Loucy (cell line): Measurements from ENCODE around the gene CSGALNACT2.
A peak's percentile ranks its signal among the peaks of the same experiment; 100 is the strongest.

Experiments used
- H2AFZ ChIP-seq: fragments of 200-600 bp; sonication (generic); 2 replicates; pipeline ENCODE4 v1.6.0; 2016; ENCODE audit warnings: antibody characterized with exemption, mild to moderate bottlenecking, low read length, moderate library complexity
- H3F3A ChIP-seq: fragments of 200-600 bp; 2 replicates; pipeline ENCODE4 v1.6.0; 2016; ENCODE audit warnings: antibody characterized with exemption, low read depth, mild to moderate bottlenecking
- H3K27me3 ChIP-seq: fragments of 200-600 bp; sonication (generic); 2 replicates; pipeline ENCODE4 v1.6.1; 2014; ENCODE audit warnings: low read length, mild to moderate bottlenecking; ENCODE audit not compliant: insufficient read depth, poor library complexity, severe bottlenecking
- H3K36me3 ChIP-seq: fragments of 200-600 bp; sonication (generic); 2 replicates; pipeline ENCODE4 v1.6.1; 2016; ENCODE audit warnings: low read length; ENCODE audit not compliant: insufficient read depth
- H3K4me1 ChIP-seq: fragments of 200-600 bp; sonication (generic); 2 replicates; pipeline ENCODE4 v1.5.1; 2014; ENCODE audit warnings: low read length, mild to moderate bottlenecking; ENCODE audit not compliant: insufficient read depth, poor library complexity, severe bottlenecking
- H3K4me2 ChIP-seq: fragments of 200-600 bp; sonication (generic); 2 replicates; pipeline ENCODE4 v1.6.0; 2014; ENCODE audit warnings: antibody characterized with exemption, low read length, low read depth, mild to moderate bottlenecking; ENCODE audit not compliant: poor library complexity, severe bottlenecking
- H3K4me3 ChIP-seq: fragments of 200-600 bp; sonication (generic); 2 replicates; pipeline ENCODE4 v1.5.1; 2014; ENCODE audit warnings: low read length, mild to moderate bottlenecking, mixed read lengths; ENCODE audit not compliant: poor library complexity, severe bottlenecking
- H3K79me2 ChIP-seq: fragments of 200-600 bp; sonication (generic); 2 replicates; pipeline ENCODE4 v1.6.1; 2014; ENCODE audit warnings: low read length; ENCODE audit not compliant: insufficient read depth
- H3K9ac ChIP-seq: fragments of 200-600 bp; sonication (generic); 2 replicates; pipeline ENCODE4 v1.6.0; 2014; ENCODE audit warnings: mild to moderate bottlenecking, low read depth, low read length, moderate library complexity; ENCODE audit not compliant: poor library complexity, severe bottlenecking
- H3K9me2 ChIP-seq: fragments of 200-600 bp; sonication (generic); replicated peaks from 2 replicates; pipeline ENCODE4 v1.6.1; 2016; ENCODE audit warnings: low read depth, low read length, mixed read lengths
- H3K9me3 ChIP-seq: fragments of 200-600 bp; sonication (generic); 2 replicates; pipeline ENCODE4 v1.6.1; 2014; ENCODE audit warnings: mild to moderate bottlenecking, antibody characterized with exemption, low read length, low read depth; ENCODE audit not compliant: insufficient read depth
- H4K20me1 ChIP-seq: fragments of 200-600 bp; sonication (generic); 2 replicates; pipeline ENCODE4 v1.6.0; 2014; ENCODE audit warnings: antibody characterized with exemption, low read length, mild to moderate bottlenecking; ENCODE audit not compliant: insufficient read depth, poor library complexity, severe bottlenecking
- CTCF ChIP-seq: fragments of 200-600 bp; sonication (generic); conservative IDR thresholded peaks from 2 replicates; pipeline ENCODE4 v1.5.1; 2014; ENCODE audit warnings: mild to moderate bottlenecking, antibody characterized with exemption, low read length
- EZH2phosphoT487 ChIP-seq: fragments of 200-600 bp; IDR thresholded peaks from 2 replicates; pipeline ENCODE4 v1.6.1; 2018; ENCODE audit warnings: antibody characterized with exemption, mild to moderate bottlenecking, moderate library complexity, borderline replicate concordance

Gene CSGALNACT2

GRCh38 chr10:43127442-43127841 lies 10.8 kb upstream of the CSGALNACT2 start:
- Histone ChIP-seq H3K4me3 (no peak overlapping the region), H3K36me3 (no peaks in the 10 kb centered on the region), H3K79me2 (no peaks in the 10 kb centered on the region), H3K4me1 (peaks cover 59% of the 10 kb centered on the region), H4K20me1 (no peaks in the 10 kb centered on the region), H3K9ac (peak overlapping the region; percentile 18), H3K4me2 (peak overlapping the region; percentile 10), H3K27me3 (no peaks in the 10 kb centered on the region), H3K9me2 (no peaks in the 10 kb centered on the region), H3F3A (no peaks in the 10 kb centered on the region), H3K9me3 (no peaks in the 10 kb centered on the region), H2AFZ (0 out of 2 replicates have a peak overlapping the region, but pooled peaks have one; percentile 38)
- TF ChIP-seq CTCF (no peak), EZH2phosphoT487 (no peak)

GRCh38 chr10:43128331-43128730 lies 9.9 kb upstream of the CSGALNACT2 start:
- H4K20me1 ChIP-seq, result no peaks in the 10 kb centered on the region
- H3K4me1 ChIP-seq, result peaks cover 57% of the 10 kb centered on the region
- TF ChIP-seq EZH2phosphoT487 (no peak), CTCF (no peak)
- H3K4me2 ChIP-seq, result peak overlapping the region; percentile 10
- H3K4me3 ChIP-seq, result no peak overlapping the region
- H3K9ac ChIP-seq, result peak overlapping the region; percentile 19
- H3K9me3 ChIP-seq, result no peaks in the 10 kb centered on the region
- no peaks in the 10 kb centered on the region for H3K79me2 ChIP-seq
- 0 out of 2 replicates have a peak overlapping the region, but pooled peaks have one; percentile 38 for H2AFZ ChIP-seq
- no peaks in the 10 kb centered on the region for H3K27me3 ChIP-seq
- H3K9me2 ChIP-seq, result no peaks in the 10 kb centered on the region
- H3F3A ChIP-seq, result no peaks in the 10 kb centered on the region
- H3K36me3 ChIP-seq, result no peaks in the 10 kb centered on the region

GRCh38 chr10:43128958-43129706 lies 9.1 kb upstream of the CSGALNACT2 start:
- Histone ChIP-seq H3K9me2 (no peaks in the 10 kb centered on the region), H3K9me3 (no peaks in the 10 kb centered on the region), H3K27me3 (no peaks in the 10 kb centered on the region), H3K4me2 (peak overlapping the region; percentile 56), H3K4me3 (peak overlapping the region; percentile 15), H3K9ac (peak overlapping the region; percentile 19), H4K20me1 (no peaks in the 10 kb centered on the region), H3K4me1 (peaks cover 54% of the 10 kb centered on the region), H3K79me2 (no peaks in the 10 kb centered on the region), H2AFZ (peak overlapping the region; percentile 16; the same call in 1 of the 2 replicates), H3F3A (no peaks in the 10 kb centered on the region), H3K36me3 (no peaks in the 10 kb centered on the region)
- no peak for TF ChIP-seq EZH2phosphoT487
- no peak for TF ChIP-seq CTCF
